ENCODE measurements around the gene SPTBN5.

SPTBN5 gene

DNA sequence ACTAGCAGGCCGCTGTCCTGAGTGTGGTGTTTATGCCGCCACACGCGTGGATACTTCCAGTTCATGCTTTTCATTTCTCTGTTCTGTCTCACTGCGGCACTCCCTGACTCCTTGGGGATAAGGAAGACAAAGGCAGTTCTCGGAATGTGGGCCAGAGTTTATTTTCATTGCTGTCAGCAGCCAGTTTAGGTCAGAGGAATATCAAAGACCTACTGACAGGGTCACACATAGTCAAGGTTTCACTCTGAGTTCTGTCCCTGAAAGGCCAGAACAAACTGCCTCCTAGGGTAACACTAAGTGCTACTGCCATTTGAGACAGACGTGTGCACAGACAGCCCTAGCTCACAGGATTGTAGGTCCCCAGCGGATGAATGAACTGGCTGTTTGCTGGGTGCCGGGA lies 27.3 kb upstream of the SPTBN5 start:
- peaks cover 47% of the 10 kb centered on the region for H3K36me3 Mint-ChIP-seq (ENCODE audit: insufficient read depth)
- ATAC-seq (replicated peaks) (no peak), DNase-seq (no peak)
- no peaks in the 10 kb centered on the region for H3K27me3 Mint-ChIP-seq
- H3K4me3 Mint-ChIP-seq, result no peak overlapping the region
- H3K4me1 Mint-ChIP-seq (ENCODE audit: low read depth in 2 of 2), result peaks cover 4% of the 10 kb centered on the region in 2 donors
- H3K9me3 Mint-ChIP-seq, result no peaks in the 10 kb centered on the region
- H3K27ac Mint-ChIP-seq, result peak overlapping the region in 1 of 2 donors; percentile 57

- ATAC-seq (replicated peaks) (no peak), DNase-seq (no peak)
- Mint-ChIP-seq H3K4me1 (ENCODE audit: low read depth in 2 of 2) (peaks cover 0 to 2% of the 10 kb centered on the region in 2 donors), H3K27ac (no peak overlapping the region), H3K27me3 (no peaks in the 10 kb centered on the region), H3K9me3 (no peaks in the 10 kb centered on the region), H3K36me3 (ENCODE audit: insufficient read depth) (peaks cover 52% of the 10 kb centered on the region), H3K4me3 (no peak overlapping the region)
Observed at GRCh38 chr15:41919954-41920538, 26.2 kb upstream of the SPTBN5 start.

GRCh38 chr15:41919201-41919820 lies 25.5 kb upstream of the SPTBN5 start:
- ATAC-seq (replicated peaks) (no peak), DNase-seq (no peak)
- Mint-ChIP-seq H3K4me1 (ENCODE audit: low read depth in 2 of 2) (peaks cover 0 to 2% of the 10 kb centered on the region in 2 donors), H3K9me3 (no peaks in the 10 kb centered on the region), H3K36me3 (ENCODE audit: insufficient read depth) (peaks cover 46% of the 10 kb centered on the region), H3K4me3 (no peak overlapping the region), H3K27me3 (no peaks in the 10 kb centered on the region), H3K27ac (peak overlapping the region in 1 of 2 donors; percentile 77)

GRCh38 chr15:41918506-41919126 lies 24.8 kb upstream of the SPTBN5 start:
- Mint-ChIP-seq H3K36me3 (ENCODE audit: insufficient read depth) (peaks cover 45% of the 10 kb centered on the region), H3K27ac (peak overlapping the region in 1 of 2 donors; percentile 77)

DNA sequence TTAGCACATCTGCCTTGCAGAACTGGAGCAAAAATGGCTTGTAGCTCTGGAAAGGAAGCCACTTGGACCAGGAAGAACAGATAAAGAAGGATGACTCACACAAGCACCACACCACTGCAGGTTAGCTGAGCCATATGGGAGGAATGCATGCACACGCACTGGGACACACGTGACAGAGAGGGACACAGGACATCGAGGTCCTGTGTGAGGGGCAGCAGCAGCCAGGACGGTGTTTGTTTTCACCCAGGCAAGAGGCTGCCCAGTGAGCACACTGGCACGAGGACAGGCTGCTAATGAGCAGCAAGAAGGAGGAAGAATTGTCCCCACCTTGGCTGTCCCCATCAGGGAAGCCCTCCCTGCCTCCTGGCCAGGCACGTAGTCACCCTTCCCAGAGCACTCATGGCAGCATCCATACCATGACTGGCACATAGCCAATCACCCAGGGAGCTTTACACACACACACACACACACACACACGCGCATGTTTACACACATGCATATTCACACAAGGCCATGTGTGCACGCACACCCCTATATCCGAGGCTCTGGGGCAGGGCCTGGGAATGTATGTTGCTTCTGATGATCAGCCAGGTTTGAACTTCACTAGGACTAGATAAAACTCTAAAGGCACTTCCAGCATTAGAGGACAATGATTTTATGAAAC lies 24.0 kb upstream of the SPTBN5 start:
- Mint-ChIP-seq H3K4me3 (no peak overlapping the region), H3K36me3 (ENCODE audit: insufficient read depth) (peaks cover 44% of the 10 kb centered on the region), H3K4me1 (ENCODE audit: low read depth in 2 of 2) (peaks cover 0 to 2% of the 10 kb centered on the region in 2 donors), H3K27ac (peak overlapping the region in 1 of 2 donors; percentile 77), H3K9me3 (no peaks in the 10 kb centered on the region), H3K27me3 (no peaks in the 10 kb centered on the region)
- DNase-seq (no peak), ATAC-seq (replicated peaks) (no peak)

More at GRCh38 chr15:41918506-41919126, 24.8 kb upstream of the SPTBN5 start:
- Mint-ChIP-seq H3K4me1 (ENCODE audit: low read depth in 2 of 2) (peaks cover 0 to 2% of the 10 kb centered on the region in 2 donors), H3K4me3 (no peak overlapping the region), H3K9me3 (no peaks in the 10 kb centered on the region), H3K27me3 (no peaks in the 10 kb centered on the region)
- DNase-seq (no peak), ATAC-seq (replicated peaks) (no peak)

GRCh38 chr15:41915255-41915994 lies 21.6 kb upstream of the SPTBN5 start:
- peaks cover 0 to 2% of the 10 kb centered on the region in 2 donors for H3K4me1 Mint-ChIP-seq (ENCODE audit: low read depth in 2 of 2)

GRCh38 chr15:41914411-41914810 lies 20.6 kb upstream of the SPTBN5 start:
- Mint-ChIP-seq H3K27me3 (no peaks in the 10 kb centered on the region), H3K4me3 (no peak overlapping the region), H3K4me1 (ENCODE audit: low read depth in 2 of 2) (peaks cover 0 to 2% of the 10 kb centered on the region in 2 donors), H3K36me3 (ENCODE audit: insufficient read depth) (peaks cover 40% of the 10 kb centered on the region), H3K27ac (peak overlapping the region in 1 of 2 donors; percentile 35), H3K9me3 (no peaks in the 10 kb centered on the region)
- DNase-seq (no peak), ATAC-seq (replicated peaks) (no peak)

More at GRCh38 chr15:41915255-41915994, 21.6 kb upstream of the SPTBN5 start:
- no peak overlapping the region for H3K4me3 Mint-ChIP-seq
- no peak for ATAC-seq (replicated peaks)
- no peaks in the 10 kb centered on the region for H3K27me3 Mint-ChIP-seq
- peak overlapping the region in 1 of 2 donors; percentile 35 for H3K27ac Mint-ChIP-seq
- no peaks in the 10 kb centered on the region for H3K9me3 Mint-ChIP-seq
- DNase-seq, result no peak
- peaks cover 41% of the 10 kb centered on the region for H3K36me3 Mint-ChIP-seq (ENCODE audit: insufficient read depth)

DNA sequence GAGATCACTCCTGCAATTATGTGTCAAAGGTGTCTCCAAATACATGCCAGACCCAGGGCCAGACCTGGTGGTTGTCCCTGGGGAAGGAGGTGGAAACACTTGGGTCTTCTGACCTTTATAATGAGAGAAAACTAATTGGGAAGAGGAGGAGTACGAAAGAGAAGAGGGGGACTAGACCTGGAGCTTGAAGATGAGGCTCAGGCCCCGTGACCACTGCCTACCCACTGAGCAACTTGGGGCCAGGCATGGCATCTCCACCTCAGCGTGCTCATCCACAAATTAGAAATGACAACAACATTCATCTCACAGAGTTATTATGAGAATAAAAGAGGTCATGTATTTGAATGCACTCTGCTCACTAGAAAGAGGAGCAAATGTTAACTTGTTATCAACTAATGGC lies 19.4 kb upstream of the SPTBN5 start:
- Mint-ChIP-seq H3K27me3 (no peaks in the 10 kb centered on the region), H3K9me3 (no peaks in the 10 kb centered on the region), H3K27ac (peak overlapping the region; percentile 15 to 46), H3K4me3 (no peak overlapping the region), H3K36me3 (ENCODE audit: insufficient read depth) (peaks cover 30% of the 10 kb centered on the region), H3K4me1 (ENCODE audit: low read depth in 2 of 2) (peaks cover 0 to 2% of the 10 kb centered on the region in 2 donors)
- ATAC-seq (replicated peaks) (no peak), DNase-seq (no peak)

DNA sequence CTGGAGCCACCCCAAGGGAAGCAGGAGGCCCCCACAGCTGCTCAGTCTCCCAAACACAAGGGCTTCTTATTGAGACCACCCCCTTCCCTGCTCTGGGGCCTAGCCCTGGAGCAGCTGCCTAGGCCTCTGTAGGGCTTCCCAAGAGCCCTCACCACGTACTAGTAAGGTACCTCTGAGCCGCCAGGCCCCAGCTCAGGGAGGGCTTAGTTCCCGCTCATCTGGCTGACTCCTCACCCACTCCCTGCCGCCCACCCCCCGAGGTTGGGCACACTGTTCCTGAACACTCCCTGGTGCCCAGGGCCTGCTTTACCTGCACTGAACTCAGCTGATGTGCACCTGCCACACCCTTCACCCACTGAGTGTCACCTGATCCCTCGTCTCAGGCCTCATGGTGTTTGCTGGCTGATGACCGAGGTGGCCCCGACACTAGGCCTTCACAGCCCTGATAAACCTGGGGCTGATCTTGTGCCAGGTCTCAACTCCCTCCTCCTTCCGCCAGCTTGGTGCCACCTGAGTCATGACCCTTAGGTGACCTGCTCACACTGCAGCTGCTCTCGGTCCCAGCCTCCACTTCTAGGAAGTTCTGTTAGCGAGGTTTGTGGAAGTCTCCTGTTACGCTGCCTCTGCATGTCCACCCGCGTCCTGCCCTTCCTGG lies 18.0 kb upstream of the SPTBN5 start:
- H3K4me1 Mint-ChIP-seq (ENCODE audit: low read depth in 2 of 2), result peaks cover 0 to 2% of the 10 kb centered on the region in 2 donors
- H3K9me3 Mint-ChIP-seq, result no peaks in the 10 kb centered on the region
- H3K36me3 Mint-ChIP-seq (ENCODE audit: insufficient read depth), result peaks cover 30% of the 10 kb centered on the region
- ATAC-seq (replicated peaks), result no peak
- H3K27ac Mint-ChIP-seq, result peak overlapping the region in 1 of 2 donors; percentile 28
- no peaks in the 10 kb centered on the region for H3K27me3 Mint-ChIP-seq
- H3K4me3 Mint-ChIP-seq, result no peak overlapping the region
- DNase-seq, result no peak

- Mint-ChIP-seq H3K27ac (peak overlapping the region in 1 of 2 donors; percentile 39), H3K9me3 (no peaks in the 10 kb centered on the region), H3K36me3 (ENCODE audit: insufficient read depth) (peaks cover 28% of the 10 kb centered on the region), H3K4me1 (ENCODE audit: low read depth in 2 of 2) (peaks cover 6 to 8% of the 10 kb centered on the region in 2 donors), H3K27me3 (no peaks in the 10 kb centered on the region), H3K4me3 (no peak overlapping the region)
- DNase-seq (no peak), ATAC-seq (replicated peaks) (no peak)
Observed at GRCh38 chr15:41908736-41909461, 15.0 kb upstream of the SPTBN5 start.

- H3K27ac Mint-ChIP-seq, result peak overlapping the region; percentile 0 to 68
- DNase-seq, result no peak
- no peak overlapping the region for H3K4me3 Mint-ChIP-seq
- H3K36me3 Mint-ChIP-seq (ENCODE audit: insufficient read depth), result peaks cover 29% of the 10 kb centered on the region
- no peaks in the 10 kb centered on the region for H3K9me3 Mint-ChIP-seq
- H3K4me1 Mint-ChIP-seq (ENCODE audit: low read depth in 2 of 2), result peaks cover 6 to 8% of the 10 kb centered on the region in 2 donors
- H3K27me3 Mint-ChIP-seq, result no peaks in the 10 kb centered on the region
- no peak for ATAC-seq (replicated peaks)
Observed at GRCh38 chr15:41907141-41907540, 13.3 kb upstream of the SPTBN5 start.

GRCh38 chr15:41906608-41907007 lies 12.8 kb upstream of the SPTBN5 start:
- Mint-ChIP-seq H3K4me3 (no peak overlapping the region), H3K4me1 (ENCODE audit: low read depth in 2 of 2) (peaks cover 6 to 8% of the 10 kb centered on the region in 2 donors), H3K27me3 (no peaks in the 10 kb centered on the region), H3K9me3 (no peaks in the 10 kb centered on the region), H3K36me3 (ENCODE audit: insufficient read depth) (peaks cover 33% of the 10 kb centered on the region), H3K27ac (peak overlapping the region; percentile 0 to 68)
- DNase-seq (no peak), ATAC-seq (replicated peaks) (no peak)

Data from effector memory CD8-positive, alpha-beta T cell (primary cell).